ENCODE measurements around the gene KCTD8. TPM values are rescaled to one million over a fixed set of nuclear protein-coding genes. Genes with fewer than 3 reads are reported as not detected.

KCTD8 gene
- total RNA-seq, 1 experiment from 2014 or later = not detected

- no peaks in the 10 kb centered on the region for H4K20me1 ChIP-seq (ENCODE audit: insufficient read depth)
- H3K4me2 ChIP-seq (ENCODE audit: low read length) = no peak overlapping the region
- no peaks in the 10 kb centered on the region for H3K36me3 ChIP-seq (ENCODE audit: control insufficient read depth in 1 of 2, insufficient read depth in 2 of 2, low read length in 2 of 2)
- ChIA-PET RAD21 (ENCODE audit: low non-redundant PET in 1 of 2, low total read pairs in 2 of 2, uncharacterized antibody in 2 of 2, unreplicated experiment in 2 of 2) (no interaction called here), CTCF (no interaction called here), POLR2A (no interaction called here)
- no peak overlapping the region for H3K9ac ChIP-seq (ENCODE audit: low read length)
- H3K4me3 ChIP-seq (replicated peaks in 1 of 2; ENCODE audit: low read depth in 1 of 2, low read length in 2 of 2) = no peak overlapping the region
- no peaks in the 10 kb centered on the region for H3K4me1 ChIP-seq (ENCODE audit: control insufficient read depth in 1 of 2, insufficient read depth in 2 of 2, low read length in 2 of 2)
- no peaks in the 10 kb centered on the region for H3K9me2 ChIP-seq (ENCODE audit: insufficient read depth)
- no peaks in the 10 kb centered on the region for H3K27me3 ChIP-seq (ENCODE audit: insufficient read depth, low read length)
- BruUV-seq (replicated peaks) = no TSS peak
- peaks cover 0 to 4% of the 10 kb centered on the region in 2 experiments; a peak in 2 of 4 replicates for H3K9me3 ChIP-seq (ENCODE audit: control insufficient read depth in 1 of 2, insufficient read depth in 1 of 2, low read depth in 1 of 2, low read length in 2 of 2)
- H2AFZ ChIP-seq (ENCODE audit: low read depth, low read length, poor library complexity, severe bottlenecking) = no peak overlapping the region
- TF ChIP-seq MAX (IDR thresholded peaks at IDR 0.05) (no peak), TCF7L2 (IDR thresholded peaks at IDR 0.05; ENCODE audit: borderline replicate concordance, extremely low read depth, insufficient read depth, insufficient read length) (no peak), RAD21 (IDR thresholded peaks at IDR 0.05; ENCODE audit: low read depth) (no peak), SRF (IDR thresholded peaks at IDR 0.05; ENCODE audit: low read depth) (no peak), CEBPB (IDR thresholded peaks at IDR 0.05; ENCODE audit: low read depth) (no peak), REST (IDR thresholded peaks at IDR 0.05; ENCODE audit: low read depth) (no peak), SP1 (IDR thresholded peaks at IDR 0.05; ENCODE audit: low read depth) (no peak), POLR2AphosphoS5 (IDR thresholded peaks at IDR 0.05; ENCODE audit: low read depth, low read length) (no peak), EZH2 (IDR thresholded peaks at IDR 0.05) (no peak), YY1 (IDR thresholded peaks at IDR 0.05; ENCODE audit: extremely low read depth, insufficient replicate concordance, low read depth, low read length) (no peak), CBX3 (IDR thresholded peaks at IDR 0.05; ENCODE audit: low read depth) (no peak), ATF3 (IDR thresholded peaks at IDR 0.05) (no peak), ZNF274 (IDR thresholded peaks at IDR 0.05; ENCODE audit: low read depth, low read length) (no peak), ZFX (IDR thresholded peaks at IDR 0.05) (no peak), EGR1 (IDR thresholded peaks at IDR 0.05; ENCODE audit: low read depth) (no peak), CTCF (IDR thresholded peaks at IDR 0.05 in 2 of 3, conservative IDR thresholded peaks at IDR 0.05 in 1 of 3; ENCODE audit: borderline replicate concordance in 1 of 3, insufficient read depth in 1 of 3, low read depth in 2 of 3, low read length in 2 of 3) (no peak)
- TF ChIP-seq, protein P1, sequence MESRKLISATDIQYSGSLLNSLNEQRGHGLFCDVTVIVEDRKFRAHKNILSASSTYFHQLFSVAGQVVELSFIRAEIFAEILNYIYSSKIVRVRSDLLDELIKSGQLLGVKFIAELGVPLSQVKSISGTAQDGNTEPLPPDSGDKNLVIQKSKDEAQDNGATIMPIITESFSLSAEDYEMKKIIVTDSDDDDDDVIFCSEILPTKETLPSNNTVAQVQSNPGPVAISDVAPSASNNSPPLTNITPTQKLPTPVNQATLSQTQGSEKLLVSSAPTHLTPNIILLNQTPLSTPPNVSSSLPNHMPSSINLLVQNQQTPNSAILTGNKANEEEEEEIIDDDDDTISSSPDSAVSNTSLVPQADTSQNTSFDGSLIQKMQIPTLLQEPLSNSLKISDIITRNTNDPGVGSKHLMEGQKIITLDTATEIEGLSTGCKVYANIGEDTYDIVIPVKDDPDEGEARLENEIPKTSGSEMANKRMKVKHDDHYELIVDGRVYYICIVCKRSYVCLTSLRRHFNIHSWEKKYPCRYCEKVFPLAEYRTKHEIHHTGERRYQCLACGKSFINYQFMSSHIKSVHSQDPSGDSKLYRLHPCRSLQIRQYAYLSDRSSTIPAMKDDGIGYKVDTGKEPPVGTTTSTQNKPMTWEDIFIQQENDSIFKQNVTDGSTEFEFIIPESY (IDR thresholded peaks at IDR 0.05; ENCODE audit: extremely low read depth, insufficient replicate concordance, low read length) = no peak
- intact Hi-C loops (cut with micrococcal nuclease) = no loop called here
- no peak for DNase-seq (ENCODE audit: low read depth, low spot score)
- H3K27ac ChIP-seq (ENCODE audit: low read depth, low read length) = no peak overlapping the region
- no peak for ATAC-seq
- H3K79me2 ChIP-seq (ENCODE audit: insufficient read depth, low read length) = no peaks in the 10 kb centered on the region
These were observed 2.4 kb downstream of the KCTD8 start for GRCh38 chr4:44446191-44446590.

Data from HCT116 (cell line).